Thoracic aorta (tissue), 2 donors: ENCODE measurements around the gene GNAO1. TPM values are rescaled to one million over a fixed set of nuclear protein-coding genes. Genes with fewer than 3 reads are reported as not detected.

Source experiments
- ATAC-seq: fragments of 150-250 bp; one replicate; pipeline ENCODE4 v1.8.0; 2017; ENCODE audit warnings: low read depth; ENCODE audit not compliant: insufficient number of reproducible peaks, low FRiP score
- DNase-seq: peaks from one replicate; pipeline ENCODE4 v3.0.0-alpha.2; 2020; ENCODE audit warnings: low spot score
- H3K27ac ChIP-seq, 2 donors: fragments of 200-600 bp; sonication (generic); 1 replicate in 1 of 2; 2 replicates in 1 of 2; pipeline ENCODE4 v1.5.1; 2016; ENCODE audit warnings: mild to moderate bottlenecking in 2 of 2, moderate library complexity in 2 of 2
- H3K27me3 ChIP-seq: fragments of 200-600 bp; sonication (generic); replicated peaks from 2 replicates; pipeline ENCODE4 v1.6.0; 2016; ENCODE audit warnings: mild to moderate bottlenecking; ENCODE audit not compliant: insufficient read depth
- H3K36me3 ChIP-seq: fragments of 200-600 bp; sonication (generic); one replicate; pipeline ENCODE4 v1.5.1; 2016
- H3K4me1 ChIP-seq, 2 donors: fragments of 200-600 bp; sonication (generic); 1 replicate in 1 of 2; 2 replicates in 1 of 2; pipeline versions ENCODE4 v1.5.1 to v1.6.0; 2016; ENCODE audit warnings: low read depth in 2 of 2, mild to moderate bottlenecking in 1 of 2; ENCODE audit not compliant: control insufficient read depth in 1 of 2
- H3K4me3 ChIP-seq: fragments of 200-600 bp; sonication (generic); 2 replicates; pipeline ENCODE4 v1.5.1; 2016; ENCODE audit warnings: mild to moderate bottlenecking
- H3K9me3 ChIP-seq: fragments of 200-600 bp; sonication (generic); 2 replicates; pipeline ENCODE4 v1.5.1; 2016
- CTCF ChIP-seq: fragments of 200-600 bp; sonication (generic); IDR thresholded peaks from one replicate; pipeline ENCODE4 v1.5.1; 2019; ENCODE audit warnings: antibody characterized with exemption
- total RNA-seq, 2 donors: library from RNA; depleted of rRNA; stranded (reverse); fragments of >200 nt; gene quantifications; one replicate each; pipeline versions ENCODE4 v1.1.0 to v1.2.3, GENCODE V29; 2016

The GNAO1 gene
- total RNA-seq, 2 donors from 2014 or later: 2.0 to 4.5 TPM

DNA sequence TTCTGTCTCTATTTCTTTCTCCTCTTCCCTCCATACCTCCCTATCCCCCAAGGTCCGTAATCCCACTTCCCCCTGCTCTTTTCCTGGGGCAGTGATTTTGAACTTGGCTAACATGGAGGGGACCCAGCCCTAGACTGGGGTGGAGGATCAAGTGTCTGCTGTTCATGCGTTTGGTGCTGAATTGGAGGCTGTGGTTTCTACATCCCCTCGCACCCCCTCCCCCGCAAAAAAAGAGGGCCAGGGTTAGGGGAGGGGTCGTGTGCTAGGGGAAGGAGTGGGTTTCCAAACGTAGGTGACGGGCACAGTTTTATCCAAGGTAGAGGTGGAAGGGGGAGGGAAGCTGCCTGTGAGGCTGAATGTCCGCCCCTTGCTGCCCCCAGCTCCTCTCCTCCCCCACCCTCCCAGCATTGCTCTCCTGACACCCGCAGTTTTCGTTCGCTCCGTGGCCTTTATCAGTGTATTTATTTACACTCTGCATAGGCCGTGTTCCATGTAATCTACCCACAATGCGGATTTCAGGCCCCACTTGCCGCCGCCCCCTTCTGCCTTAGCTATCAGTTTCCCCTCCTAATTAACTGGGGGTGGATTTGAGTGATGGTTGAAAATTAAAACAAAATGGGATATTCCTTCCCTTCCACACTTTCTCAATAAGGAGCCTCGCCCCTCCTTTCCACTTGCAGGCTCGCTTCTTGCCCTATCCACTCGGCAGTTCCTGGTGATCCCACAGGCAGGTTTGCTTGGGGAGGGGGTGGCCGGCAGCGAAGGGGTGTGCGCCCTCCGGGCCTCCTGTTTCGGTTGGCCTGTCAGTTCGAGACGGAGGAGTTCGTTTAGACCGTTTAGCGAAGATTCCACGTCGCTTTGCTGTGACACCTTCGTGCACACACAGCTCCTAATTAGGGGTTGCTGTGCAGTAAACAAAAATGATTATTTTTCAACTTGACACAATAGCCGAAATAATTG is 2.0 kb downstream of the GNAO1 start:
- H3K4me1 ChIP-seq: peaks cover 9 to 40% of the 10 kb centered on the region in 2 donors
- TF ChIP-seq CTCF: no peak
- H3K27ac ChIP-seq: no peak overlapping the region
- H3K27me3 ChIP-seq: no peaks in the 10 kb centered on the region
- no peaks in the 10 kb centered on the region for H3K36me3 ChIP-seq
- H3K9me3 ChIP-seq: no peaks in the 10 kb centered on the region
- no peak for ATAC-seq
- no peak for DNase-seq
- peak overlapping the region; percentile 85 for H3K4me3 ChIP-seq

DNA sequence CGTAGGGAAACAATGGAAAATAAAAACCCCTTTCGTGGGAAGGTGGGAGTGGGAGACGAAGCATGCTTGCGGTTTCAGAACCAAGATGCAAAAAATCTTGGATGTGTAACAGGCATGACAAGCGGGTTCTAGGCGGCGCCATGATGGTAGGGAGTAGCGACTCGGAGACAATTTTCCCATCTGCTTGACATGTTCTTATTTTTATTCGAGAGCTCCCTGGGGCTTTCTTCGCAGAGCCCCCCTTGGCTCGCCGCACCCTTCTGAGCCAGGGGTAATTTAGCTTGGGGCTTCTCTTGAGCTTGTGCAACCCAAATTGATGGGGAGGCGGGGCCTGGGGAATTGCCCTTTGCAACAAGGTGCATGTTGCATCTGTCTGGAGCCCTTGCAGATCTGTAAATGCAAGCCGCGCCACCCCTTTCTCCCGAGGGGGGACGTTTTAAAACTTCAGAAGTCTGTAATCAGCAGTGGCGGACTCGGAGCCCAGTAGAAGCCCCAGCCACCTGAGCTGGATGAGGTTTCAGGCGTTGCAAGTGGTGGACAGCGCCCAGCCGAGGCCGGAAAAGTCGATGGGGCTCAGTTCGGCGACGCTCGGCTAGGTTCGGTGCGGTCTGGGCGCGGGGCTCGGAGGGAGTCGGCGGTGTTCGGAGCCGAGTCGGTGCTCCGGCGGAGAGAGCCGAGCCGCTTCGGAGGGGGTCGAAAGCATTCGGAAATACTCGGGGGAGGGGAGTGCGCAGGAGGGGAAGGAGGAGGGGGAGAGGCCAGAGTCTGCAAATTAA is 2.9 kb downstream of the GNAO1 start:
- Histone ChIP-seq H3K27ac (no peak overlapping the region), H3K4me1 (peaks cover 9 to 40% of the 10 kb centered on the region in 2 donors), H3K9me3 (no peaks in the 10 kb centered on the region), H3K27me3 (no peaks in the 10 kb centered on the region), H3K36me3 (no peaks in the 10 kb centered on the region), H3K4me3 (peak overlapping the region; percentile 48)
- no peak for TF ChIP-seq CTCF
- ATAC-seq (peak; percentile 54), DNase-seq (peak; percentile 20)

DNA sequence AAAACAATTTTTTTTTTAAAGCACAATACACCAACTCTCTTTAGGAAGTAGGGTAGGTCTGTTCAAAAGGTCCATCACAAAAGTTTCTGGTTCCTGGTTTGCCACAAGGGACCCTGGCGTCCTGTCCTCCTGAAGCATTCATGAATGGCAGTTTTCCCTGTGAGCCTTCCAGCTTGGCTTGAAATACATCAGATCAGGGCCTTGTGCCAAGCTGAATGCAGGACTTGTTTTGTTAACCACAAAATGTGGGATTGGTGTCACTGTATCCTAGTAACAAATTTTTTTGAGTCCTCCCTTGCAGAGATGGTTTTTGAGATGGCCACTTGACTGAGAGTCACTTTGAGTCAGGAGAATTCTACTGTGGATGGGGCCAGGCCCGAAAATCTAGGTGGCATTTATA is 3.9 kb downstream of the GNAO1 start:
- ATAC-seq (no peak), DNase-seq (no peak)
- H3K36me3 ChIP-seq: no peaks in the 10 kb centered on the region
- no peak for TF ChIP-seq CTCF
- H3K9me3 ChIP-seq: no peaks in the 10 kb centered on the region
- H3K27me3 ChIP-seq: no peaks in the 10 kb centered on the region
- H3K4me3 ChIP-seq: no peak overlapping the region
- H3K27ac ChIP-seq: no peak overlapping the region
- H3K4me1 ChIP-seq: peaks cover 9 to 32% of the 10 kb centered on the region in 2 donors

DNA sequence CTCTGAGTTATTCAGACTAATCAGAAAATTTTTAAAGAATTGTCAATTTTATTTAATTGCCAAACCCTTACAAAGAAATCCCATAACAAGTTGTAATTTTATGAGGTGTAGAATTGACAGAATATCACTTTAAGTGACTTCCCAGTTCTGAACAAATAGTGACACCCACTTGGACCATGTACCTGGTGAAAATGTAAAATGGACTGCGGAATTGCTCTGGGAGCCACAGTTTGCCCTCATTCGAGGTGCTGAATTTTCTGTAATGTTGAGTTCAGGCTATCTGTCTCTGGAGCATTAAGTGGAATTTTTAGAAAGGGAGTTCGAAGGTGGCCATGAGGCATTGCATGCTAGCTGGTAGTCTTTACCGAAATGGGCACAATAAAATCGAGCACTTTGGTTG is 5.1 kb downstream of the GNAO1 start:
- Histone ChIP-seq H3K27ac (no peak overlapping the region), H3K36me3 (no peaks in the 10 kb centered on the region), H3K4me3 (no peak overlapping the region)

More for the DNA sequence above, 5.1 kb downstream of the GNAO1 start:
- ATAC-seq: no peak
- no peaks in the 10 kb centered on the region for H3K9me3 ChIP-seq
- TF ChIP-seq CTCF: no peak
- H3K27me3 ChIP-seq: no peaks in the 10 kb centered on the region
- DNase-seq: no peak
- H3K4me1 ChIP-seq: peaks cover 9 to 29% of the 10 kb centered on the region in 2 donors
